GM18861 (cell line): ENCODE data around the gene TXNDC17.
"Not testable (repeated sequence)": the region's sequence is repeated elsewhere in the genome, so short reads cannot be mapped to it uniquely, and the experiment has no call there.

Experiments used
- ATAC-seq: cut with Tn5 transposase; IDR thresholded peaks from one replicate; pipeline ENCODE4 v1.9.1; 2021; ENCODE audit not compliant: unreplicated experiment

Gene TXNDC17

DNA sequence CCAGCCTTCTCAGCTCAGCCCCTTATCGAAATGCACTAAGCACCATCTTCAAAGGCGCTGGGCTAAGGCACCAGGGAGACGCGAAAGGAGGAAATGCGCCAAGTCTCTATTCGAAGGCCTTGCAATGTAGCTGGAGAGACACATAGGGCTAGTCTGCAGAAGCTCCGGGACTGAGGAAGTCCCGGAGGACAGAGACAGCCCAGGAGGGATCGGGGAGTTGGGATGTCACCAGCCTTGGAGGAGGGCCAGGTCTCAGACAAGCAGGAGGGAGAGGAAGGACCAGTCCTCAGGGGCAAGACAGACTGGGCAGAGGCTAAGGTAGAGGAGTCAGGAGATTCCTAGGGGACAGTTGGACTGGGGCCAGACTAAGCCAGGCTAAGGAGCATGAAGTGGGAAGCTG lies 19.2 kb downstream of the TXNDC17 start:
- ATAC-seq, result no peak

DNA sequence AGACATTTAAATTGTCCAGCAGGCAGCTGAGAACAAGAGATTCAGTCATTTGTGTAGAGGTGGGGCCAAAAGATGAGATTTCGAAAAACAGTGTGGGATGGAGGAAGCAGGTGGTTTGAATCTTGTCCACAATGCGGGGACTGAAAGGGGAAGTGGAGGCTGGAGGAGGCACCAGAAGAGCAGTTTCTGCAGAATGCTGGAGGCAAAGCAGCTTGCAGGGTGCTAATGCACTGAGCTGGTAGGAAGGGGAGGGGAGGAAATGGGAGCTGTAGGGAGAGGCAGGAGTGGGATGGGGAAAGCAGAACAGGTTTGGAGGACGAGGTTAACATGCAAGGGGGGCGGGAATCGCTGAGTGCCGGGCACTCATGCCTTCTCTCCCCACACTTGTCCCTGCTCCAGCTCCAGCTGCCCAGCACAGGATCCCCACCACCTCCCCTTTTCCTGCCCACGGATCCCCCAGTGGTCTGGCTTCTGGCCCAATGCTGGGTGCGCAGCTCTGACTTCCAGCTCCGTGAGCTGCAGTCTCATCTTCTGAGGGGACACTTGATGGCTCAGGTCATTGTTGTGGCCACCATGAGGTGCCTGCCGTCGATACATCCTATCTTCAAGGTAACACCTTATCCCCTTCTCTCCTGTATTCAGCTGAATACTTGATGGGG lies 20.1 kb downstream of the TXNDC17 start:
- ATAC-seq, result peak; percentile 62

DNA sequence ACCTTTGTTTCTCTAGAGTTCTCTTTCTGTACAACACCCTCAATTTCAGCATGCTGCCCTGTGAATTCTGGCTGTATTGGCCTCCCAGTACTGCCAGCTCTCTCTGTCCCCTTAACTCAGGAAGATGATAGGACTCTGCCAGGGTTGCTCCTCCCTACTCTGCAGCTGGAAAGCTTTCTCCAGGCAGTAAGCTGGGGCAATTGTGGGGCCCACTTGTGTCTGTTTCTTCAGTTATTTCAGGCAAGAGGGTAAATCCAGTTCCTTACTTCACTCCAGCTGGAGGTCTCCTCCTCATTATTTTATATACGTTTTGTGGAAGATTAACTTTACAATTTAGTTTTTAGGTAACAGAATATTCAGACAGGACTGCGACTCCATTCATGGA lies 20.6 kb downstream of the TXNDC17 start:
- ATAC-seq, result no peak

DNA sequence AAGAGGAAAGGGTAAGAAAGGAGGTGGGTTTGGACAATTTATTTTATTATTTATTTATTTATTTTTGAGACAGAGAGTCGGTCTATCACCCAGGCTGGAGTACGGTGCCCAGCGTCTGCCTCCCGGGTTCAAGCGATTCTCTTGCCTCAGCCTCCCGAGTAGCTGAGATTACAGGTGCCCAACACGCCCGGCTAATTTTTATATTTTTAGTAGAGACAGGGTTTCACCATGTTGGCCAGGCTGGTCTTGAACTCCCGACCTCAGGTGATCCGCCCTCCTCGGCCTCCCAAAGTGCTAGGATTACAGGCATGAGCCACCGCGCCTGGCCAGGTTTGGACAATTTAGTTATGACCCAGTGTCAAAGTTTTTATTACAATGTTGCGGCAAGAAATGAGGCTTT lies 22.3 kb downstream of the TXNDC17 start:
- ATAC-seq, result not testable (repeated sequence)

DNA sequence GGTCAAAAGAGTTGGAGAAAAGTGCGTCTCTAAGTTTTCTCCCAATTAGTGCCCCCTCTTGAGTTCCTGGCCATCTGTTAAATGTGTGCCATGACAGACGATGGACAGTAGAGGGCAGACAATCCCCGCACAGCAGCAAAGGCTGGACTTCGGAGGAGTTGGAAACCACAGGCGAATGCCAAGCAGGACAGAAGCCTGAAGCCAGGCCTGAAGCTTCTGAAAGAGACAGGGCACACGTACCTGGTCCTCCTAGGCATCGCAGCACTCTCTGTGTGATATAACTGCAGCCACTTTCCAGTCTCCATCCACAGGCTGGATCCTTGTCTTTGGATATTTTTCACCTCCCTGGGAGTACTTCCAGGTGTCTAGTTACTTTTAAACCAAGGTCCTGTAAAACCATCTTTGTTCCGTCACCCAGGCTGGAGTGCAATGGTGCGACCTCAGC lies 25.2 kb downstream of the TXNDC17 start:
- no peak for ATAC-seq

DNA sequence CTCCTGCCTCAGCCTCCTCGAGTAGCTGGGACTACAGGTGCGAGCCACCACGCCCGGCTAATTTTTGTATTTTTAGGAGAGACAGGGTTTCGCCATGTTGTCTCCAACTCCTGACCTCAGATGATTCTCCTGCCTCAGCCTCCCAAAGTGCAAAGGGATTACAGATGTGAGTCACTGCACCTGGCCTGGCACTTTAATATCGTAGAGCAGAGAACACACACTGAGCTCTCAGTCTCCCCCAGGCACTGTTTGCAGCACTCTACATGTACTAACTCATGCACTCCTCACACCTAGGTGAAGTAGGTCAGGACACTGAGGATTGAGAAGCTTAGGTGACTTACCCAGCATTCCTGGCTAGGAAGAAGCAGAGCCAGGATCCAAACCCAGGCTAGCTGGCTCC lies 25.7 kb downstream of the TXNDC17 start:
- ATAC-seq, result no peak

DNA sequence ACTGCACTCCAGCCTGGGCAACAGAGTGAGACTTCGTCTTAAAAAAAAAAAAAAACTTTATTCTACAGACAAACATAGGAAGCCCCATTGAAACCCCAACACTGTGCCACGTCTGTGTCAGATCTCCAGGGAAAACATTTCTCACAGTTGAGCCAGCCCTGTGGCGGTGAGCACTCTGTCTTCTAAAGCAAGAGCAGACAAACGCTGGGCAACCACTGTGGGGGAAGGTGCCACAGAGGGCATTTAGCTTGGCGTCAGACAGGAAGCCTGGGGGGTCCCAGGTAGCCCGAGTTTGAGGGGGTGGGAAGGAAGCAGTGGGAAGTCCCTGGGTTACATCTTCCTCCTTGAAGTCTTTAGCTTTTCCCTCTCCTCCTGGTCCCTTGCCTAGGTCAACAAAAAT lies 26.7 kb downstream of the TXNDC17 start:
- ATAC-seq, result no peak

DNA sequence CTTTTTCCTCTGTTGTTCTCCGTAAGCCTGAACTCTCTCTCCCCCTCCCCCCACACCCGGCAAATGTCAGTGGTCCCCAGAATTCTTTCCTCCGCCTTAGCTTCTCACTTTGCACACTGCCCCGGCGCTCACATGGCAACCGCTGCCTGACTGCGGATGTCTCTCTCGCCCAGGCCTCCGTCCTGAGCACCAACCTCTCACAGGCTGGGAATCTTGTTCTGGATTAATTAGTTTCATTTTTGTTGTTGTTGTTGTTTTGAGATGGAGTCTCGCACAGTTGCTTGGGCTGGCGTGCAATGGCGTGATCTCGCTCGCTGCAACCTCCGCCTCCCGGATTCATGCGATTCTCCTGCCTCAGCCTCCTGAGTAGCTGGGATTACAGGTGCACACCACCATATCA lies 27.4 kb downstream of the TXNDC17 start:
- ATAC-seq, result no peak

DNA sequence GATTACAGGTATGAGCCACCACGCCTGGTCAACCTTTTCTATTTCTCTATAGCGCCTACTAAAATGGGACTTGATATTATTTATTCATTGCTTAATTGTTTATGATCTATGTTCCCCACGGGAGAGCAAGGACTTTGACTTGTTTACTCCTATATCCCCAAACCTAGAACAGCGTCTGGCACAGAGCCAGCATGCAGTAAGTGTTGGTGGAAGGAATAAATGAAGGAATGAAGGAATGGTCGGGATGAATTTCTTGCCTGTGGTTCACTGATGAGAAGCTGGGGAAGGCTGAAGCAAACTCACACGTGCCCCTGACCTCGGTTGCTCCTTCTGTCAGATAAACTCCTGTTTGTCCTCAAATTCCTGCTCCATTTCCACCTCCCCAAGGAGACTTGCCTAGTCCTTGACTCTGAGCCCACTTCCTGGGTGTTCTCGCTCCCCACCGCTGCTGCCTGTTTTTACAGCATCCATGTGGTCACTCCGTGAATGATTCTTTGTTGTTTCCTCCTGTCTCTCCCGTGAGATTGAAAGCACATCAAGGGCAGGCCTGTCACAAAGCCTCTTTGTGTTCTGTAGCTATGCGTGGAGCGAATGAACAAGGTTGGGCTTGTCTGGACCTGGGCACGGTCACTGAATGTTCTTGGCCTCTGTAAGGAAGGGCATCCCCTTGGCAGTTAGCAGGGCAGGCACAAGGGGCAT lies 28.0 kb downstream of the TXNDC17 start:
- no peak for ATAC-seq

DNA sequence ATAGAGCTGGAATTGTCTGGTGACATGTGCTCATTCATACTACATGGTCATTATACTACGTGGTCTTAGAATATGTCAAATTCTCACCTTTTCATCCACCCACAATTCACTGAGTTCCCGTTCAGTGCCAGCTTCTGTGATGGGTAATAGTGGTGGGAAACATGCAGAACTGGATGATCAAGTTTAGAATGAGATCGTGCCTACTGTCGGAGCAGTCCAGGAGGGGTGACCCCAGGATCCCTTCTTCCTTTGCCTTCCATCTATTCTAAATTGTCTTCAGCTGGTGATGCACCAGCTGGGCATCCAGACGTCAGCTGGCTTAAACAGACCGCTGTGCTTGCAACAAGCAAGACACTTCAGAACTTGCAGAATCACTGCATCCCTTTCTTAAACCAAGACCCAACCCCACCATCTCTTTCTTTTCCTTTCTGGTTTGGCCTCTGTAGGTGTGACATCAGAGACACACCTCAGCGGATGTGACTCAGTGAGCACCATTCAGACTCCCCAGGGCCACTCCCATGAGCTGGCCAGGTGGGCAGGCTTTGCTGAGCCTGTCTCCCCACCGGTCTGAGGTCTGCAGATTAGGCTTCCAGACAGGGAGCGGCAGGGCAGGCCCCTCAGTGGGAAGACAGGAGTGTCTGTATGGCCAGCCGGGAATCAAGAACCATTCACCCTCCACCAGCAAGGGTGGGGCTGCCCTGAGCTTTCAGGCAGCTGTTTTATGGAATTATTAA lies 28.8 kb downstream of the TXNDC17 start:
- no peak for ATAC-seq

DNA sequence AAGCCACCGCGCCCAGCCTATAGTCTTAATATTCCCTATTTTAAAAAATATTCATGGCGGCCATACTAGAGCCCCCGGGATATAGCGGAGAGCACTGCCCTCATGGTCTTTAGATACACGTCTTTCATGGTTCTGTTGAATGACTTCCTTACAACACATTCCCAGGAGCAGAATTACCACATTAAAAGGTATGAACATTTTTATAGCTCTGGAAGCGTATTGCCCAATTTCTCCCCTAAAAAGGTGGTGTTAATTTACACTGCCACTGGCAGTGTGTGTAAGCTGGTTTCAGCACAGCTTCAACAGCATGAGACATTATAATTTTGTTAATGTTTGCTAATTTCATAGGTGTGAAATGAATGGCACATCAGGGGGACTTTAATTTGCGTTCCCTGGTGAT lies 29.7 kb downstream of the TXNDC17 start:
- ATAC-seq, result no peak

DNA sequence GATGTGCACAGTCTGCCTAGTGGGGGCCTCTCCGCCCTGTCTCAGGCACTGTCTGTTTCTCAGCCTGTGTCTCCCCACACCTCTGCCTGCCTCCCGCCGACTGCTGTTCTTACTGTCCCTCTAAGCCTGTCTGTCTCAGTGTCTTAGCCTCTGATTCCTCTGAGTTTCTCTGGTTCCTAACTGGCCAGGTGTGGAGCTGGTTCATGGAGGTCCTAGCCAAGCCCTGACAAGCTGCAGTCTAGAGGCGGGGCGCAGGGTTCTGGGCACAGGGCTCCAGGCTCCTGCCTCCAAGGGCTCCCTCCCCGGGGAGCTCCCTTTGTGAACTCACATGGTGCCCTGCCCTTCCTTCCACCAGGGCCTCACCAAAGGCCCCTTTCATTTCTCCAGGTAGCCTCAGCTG lies 30.1 kb downstream of the TXNDC17 start:
- no peak for ATAC-seq

DNA sequence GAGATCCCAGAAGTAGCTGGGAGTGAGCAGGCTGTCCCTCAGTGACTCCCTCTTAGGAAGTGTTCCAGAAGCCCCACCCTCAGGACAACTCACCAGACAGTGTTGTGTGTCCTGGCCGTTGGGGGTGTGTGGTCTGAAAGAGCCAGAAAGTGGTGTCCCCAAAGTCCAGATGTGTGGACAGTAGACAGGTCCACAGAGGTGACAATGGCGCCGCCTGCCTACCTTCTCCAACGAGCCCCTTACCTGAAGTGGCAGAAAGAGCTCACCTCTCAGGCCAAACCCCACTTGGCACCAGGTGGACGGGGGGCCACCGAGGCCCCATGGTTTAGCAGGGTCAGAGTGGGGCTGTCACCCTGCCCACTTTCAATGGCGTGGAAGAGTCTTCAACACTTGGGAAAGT lies 30.6 kb downstream of the TXNDC17 start:
- no peak for ATAC-seq

DNA sequence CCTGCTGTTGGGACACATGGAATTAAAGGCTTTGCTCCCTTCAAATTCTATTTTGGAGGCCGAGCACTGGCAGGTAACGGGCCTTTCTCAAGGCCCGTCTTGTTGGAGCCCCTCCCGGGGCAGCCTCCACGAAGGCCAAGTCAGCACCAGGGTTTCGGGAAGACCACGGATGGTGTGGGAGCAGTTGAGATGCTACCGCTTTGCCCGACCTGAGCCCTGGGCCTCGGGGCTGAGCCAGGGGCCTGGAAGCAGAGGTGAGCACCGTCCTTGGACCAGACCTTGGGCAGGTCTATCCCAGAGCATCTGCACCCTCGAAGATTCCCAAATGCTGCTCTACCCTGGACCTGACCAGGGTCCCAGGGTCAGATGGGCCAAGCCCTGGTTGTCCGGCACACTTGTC lies 33.7 kb downstream of the TXNDC17 start:
- no peak for ATAC-seq

DNA sequence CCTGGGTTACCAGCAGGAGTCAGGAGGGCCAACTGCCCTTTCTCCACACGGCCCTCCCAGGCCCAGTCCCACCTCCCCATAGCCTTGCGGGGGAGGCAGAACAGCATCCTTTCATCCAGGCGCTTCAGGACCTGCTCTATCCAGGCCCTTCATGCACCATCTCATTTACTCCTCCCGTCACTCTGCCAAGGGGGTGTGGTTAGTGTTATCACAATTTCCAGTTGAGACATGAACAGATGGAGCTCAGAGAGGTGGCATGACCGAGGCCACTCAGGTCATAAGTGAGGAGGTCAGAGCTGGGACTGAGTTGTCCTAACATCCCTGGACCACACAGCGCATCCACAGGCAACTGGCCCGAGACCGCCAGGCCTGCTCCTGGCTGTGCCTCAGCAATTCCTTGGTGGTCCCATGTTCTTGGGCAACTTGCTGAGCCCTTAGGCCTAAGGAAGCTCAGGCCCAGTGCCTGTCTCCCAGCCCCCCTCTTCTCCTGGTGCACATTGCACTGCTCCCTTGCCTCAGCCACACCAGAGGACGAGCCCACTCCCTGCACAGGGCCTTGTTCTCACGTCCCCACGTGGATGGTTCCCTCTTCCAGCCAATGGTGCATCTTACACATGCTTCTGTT lies 34.5 kb downstream of the TXNDC17 start:
- ATAC-seq, result no peak

DNA sequence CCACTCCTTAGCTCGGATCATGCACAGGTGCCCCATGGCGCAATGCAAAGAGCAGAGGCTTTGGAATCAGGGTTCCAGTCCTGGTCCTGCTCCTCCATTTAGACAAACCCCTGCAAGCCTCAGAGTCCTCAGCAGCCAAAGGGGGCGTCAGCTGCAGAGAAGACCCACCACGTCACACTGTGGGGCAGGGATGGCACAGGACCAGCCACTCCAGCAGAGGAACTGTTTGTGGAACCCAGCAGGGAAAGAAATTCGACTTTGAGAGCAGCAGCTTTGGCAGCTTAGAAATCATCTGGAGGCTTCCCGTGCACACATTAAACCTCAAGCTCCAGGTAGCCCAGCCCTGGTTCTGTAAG lies 35.9 kb downstream of the TXNDC17 start:
- no peak for ATAC-seq

DNA sequence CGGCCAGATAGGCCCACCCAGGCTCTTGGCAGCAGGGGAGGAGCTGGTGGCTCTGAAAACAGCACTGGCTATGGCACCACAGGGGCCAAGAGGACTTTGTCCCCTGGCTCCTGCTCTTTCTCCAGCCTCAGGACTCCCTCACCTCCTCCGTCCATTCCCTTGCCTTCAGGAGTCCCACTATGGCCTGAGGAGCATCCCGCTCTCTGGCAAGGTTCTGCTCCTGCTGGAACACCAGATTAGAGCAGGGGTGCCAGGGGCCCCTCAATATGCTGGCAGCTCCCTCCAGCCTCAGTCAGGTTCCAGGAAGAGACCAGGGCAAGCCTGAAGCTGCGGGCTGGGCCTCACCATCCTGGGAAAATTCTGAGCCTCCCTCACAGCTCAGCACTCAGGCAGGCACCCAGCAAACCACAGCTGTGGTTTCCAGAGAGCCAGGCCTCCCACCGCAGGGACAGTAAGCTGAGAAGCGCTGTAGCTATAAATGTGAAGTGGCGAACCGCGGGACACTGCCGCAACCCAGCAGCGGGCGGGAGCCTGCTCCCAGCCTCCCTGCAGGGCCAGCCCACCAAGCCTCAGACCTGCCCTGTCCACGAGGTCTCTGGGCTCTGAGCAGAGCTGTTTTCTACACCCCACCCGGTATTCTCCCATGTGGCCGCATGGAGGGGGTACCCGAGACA lies 36.4 kb downstream of the TXNDC17 start:
- ATAC-seq, result no peak

DNA sequence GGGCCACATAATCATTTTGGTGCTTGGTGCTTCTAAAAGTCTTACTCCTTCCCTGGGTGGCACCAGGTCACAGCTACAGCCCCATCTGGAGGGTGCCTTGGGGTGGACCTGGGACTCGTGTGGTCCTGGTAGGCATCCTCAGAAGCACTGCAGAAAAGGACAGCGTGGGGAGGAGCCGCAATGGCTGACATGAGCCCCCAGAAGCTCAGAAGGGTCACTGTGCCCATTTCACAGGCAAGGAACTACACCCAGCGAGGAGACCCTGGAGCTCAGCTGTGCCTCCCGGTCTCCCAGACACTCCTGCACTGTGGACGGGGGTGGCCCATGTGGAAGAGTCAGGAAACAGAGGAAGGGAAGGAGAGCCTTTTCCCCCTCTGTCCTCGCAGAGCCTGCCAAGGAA lies 37.1 kb downstream of the TXNDC17 start:
- no peak for ATAC-seq

DNA sequence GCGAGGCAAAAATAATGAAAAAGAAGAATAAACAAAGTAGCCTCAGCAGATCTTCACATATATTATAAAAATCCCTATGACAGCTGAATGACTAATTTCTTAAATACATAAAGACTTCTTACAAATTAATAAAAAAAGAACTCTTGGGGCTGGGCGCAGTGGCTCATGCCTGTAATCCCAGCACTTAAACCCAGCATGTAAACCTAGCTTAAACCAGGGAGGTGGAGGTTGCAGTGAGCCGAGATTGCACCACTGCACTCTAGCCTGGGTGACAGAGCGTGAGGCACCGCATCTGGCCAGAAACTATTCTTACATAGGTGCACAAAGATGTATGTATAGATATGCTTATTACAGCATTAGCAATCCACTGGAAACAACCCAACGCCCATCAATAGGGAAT lies 38.4 kb downstream of the TXNDC17 start:
- ATAC-seq, result no peak

DNA sequence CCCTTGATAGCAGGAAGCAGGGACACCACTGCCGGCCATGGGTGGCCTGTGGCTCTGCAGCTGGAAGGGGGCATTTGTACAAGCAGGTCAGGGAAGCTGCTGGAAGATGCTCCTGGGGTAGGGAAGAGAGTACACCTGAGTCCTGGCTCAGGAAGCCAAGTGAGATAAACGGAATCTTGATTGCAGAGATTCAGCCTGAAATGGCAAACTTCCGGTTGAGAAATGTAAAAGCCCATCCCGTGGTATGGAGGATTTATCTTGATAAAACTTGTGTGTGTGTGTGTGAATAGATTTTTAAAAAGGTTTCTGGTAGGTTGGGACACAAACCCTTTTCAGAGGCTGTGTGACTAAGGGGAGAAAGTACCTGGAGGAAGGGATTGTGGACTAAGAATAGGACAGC lies 40.3 kb downstream of the TXNDC17 start:
- no peak for ATAC-seq

DNA sequence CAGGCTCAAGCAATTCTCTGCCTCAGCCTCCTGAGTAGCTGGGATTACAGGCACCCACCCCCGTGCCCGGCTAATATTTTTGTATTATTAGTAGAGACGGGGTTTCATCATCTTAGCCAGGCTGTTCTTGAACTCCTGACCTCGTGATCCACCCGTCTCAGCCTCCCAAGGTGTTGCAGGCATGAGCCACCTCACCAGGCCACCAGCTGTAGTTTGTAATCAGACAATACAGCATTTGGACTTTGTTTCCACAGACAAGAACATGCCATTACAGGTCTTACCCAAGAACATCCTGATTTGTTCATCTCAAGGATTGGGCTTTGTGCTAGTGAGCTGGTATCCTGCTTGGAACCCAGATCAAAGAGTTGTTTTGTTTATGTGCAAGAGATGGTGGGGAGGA lies 40.8 kb downstream of the TXNDC17 start:
- no peak for ATAC-seq
